Testis (tissue), 3 donors: ENCODE results near the gene PDS5A. TPM values are rescaled to one million over a fixed set of nuclear protein-coding genes. Genes with fewer than 3 reads are reported as not detected.
"Not testable (repeated sequence)": the region's sequence is repeated elsewhere in the genome, so short reads cannot be mapped to it uniquely, and the experiment has no call there.

Experiments used
- DNase-seq: peaks from one replicate; pipeline ENCODE4 v3.0.0-alpha.2; 2019
- H3K27ac ChIP-seq, 2 donors: fragments of 200-600 bp; sonication (generic); one replicate each; pipeline ENCODE4 v1.5.1; 2019
- H3K27me3 ChIP-seq: fragments of 200-600 bp; sonication (generic); one replicate; pipeline ENCODE4 v1.5.1; 2019
- H3K36me3 ChIP-seq: fragments of 200-600 bp; sonication (generic); one replicate; pipeline ENCODE4 v1.5.1; 2017; ENCODE audit warnings: low read depth; ENCODE audit errors: missing control alignments
- H3K4me1 ChIP-seq: fragments of 200-600 bp; sonication (generic); one replicate; pipeline ENCODE4 v1.5.1; 2019
- H3K4me3 ChIP-seq, 2 donors: fragments of 200-600 bp; sonication (generic); one replicate each; pipeline ENCODE4 v1.5.1; 2017 to 2019
- H3K9me3 ChIP-seq: fragments of 200-600 bp; sonication (generic); one replicate; pipeline ENCODE4 v1.5.1; 2017
- POLR2A ChIP-seq: fragments of 450-650 bp; IDR thresholded peaks from one replicate; pipeline ENCODE4 v1.6.1; 2017; ENCODE audit warnings: antibody characterized with exemption, mild to moderate bottlenecking, moderate library complexity
- WGBS, 2 donors: methylation state at CpG; one replicate each; pipeline ENCODE4 v1.1.5; 2018; 5-methylcytosine and 5-hydroxymethylcytosine counted together
- intact Hi-C: fragments of 100-400 bp; cut with DNase I; formaldehyde crosslinking; loops from one replicate; pipeline ENCODE4 v1.15.1; 2023; ENCODE audit warnings: low total_unique reads
- polyA plus RNA-seq: library from polyadenylated mRNA; stranded (reverse); fragments of 350-450 nt; fragmentation: Illumina TruSeq; extraction: RNeasy Lipid Tissue Mini Kit (QIAGEN cat#74804); gene quantifications from one replicate; pipeline ENCODE4 v1.2.3, GENCODE V29; 2014; ENCODE audit warnings: low read depth, low replicate concordance; ENCODE audit not compliant: insufficient read depth
- total RNA-seq, 2 donors: library from RNA; depleted of rRNA; stranded (reverse); fragments of >200 nt; gene quantifications; one replicate each; pipeline ENCODE4 v1.2.3, GENCODE V29; 2016
- TF ChIP-seq, protein P1 (sequence below), 3 experiments: fragments of 450-650 bp in 2 of 3; fragments of 200-600 bp in 1 of 3; sonication (generic) in 1 of 3; IDR thresholded peaks; one replicate each; pipeline ENCODE4 v1.5.1; 2016 to 2019; ENCODE audit warnings: antibody characterized with exemption in 3 of 3, mild to moderate bottlenecking in 2 of 3, moderate library complexity in 1 of 3

The PDS5A gene
- total and polyA plus RNA-seq, 3 donors from 2014 or later: 20.7 to 61.7 (median 61.3) TPM

DNA sequence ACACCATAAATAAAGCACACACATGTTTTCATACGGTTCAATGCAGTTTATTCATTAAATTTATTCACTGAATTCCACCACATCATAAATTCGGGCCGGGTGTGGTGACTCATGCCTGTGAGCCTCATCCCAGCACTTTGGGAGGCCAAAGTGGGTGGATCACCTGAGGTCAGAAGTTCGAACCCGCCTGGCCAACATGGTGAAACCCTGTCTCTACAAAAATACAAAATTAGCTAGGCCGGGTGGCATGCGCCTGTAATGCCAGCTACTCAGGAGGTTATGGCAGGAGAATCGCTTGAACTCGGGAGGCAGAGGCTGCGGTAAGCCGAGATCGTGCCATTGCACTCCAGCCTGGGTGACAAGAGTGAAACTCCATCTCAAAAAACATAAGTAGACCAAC is 131.6 kb downstream of the PDS5A start:
- Histone ChIP-seq H3K4me3 (no peak overlapping the region), H3K27ac (no peak overlapping the region), H3K36me3 (no peaks in the 10 kb centered on the region), H3K4me1 (no peaks in the 10 kb centered on the region), H3K9me3 (no peaks in the 10 kb centered on the region), H3K27me3 (no peaks in the 10 kb centered on the region)
- no peak for TF ChIP-seq POLR2A
- TF ChIP-seq, protein P1, sequence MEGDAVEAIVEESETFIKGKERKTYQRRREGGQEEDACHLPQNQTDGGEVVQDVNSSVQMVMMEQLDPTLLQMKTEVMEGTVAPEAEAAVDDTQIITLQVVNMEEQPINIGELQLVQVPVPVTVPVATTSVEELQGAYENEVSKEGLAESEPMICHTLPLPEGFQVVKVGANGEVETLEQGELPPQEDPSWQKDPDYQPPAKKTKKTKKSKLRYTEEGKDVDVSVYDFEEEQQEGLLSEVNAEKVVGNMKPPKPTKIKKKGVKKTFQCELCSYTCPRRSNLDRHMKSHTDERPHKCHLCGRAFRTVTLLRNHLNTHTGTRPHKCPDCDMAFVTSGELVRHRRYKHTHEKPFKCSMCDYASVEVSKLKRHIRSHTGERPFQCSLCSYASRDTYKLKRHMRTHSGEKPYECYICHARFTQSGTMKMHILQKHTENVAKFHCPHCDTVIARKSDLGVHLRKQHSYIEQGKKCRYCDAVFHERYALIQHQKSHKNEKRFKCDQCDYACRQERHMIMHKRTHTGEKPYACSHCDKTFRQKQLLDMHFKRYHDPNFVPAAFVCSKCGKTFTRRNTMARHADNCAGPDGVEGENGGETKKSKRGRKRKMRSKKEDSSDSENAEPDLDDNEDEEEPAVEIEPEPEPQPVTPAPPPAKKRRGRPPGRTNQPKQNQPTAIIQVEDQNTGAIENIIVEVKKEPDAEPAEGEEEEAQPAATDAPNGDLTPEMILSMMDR (IDR thresholded peaks at IDR 0.05): no peak
- intact Hi-C loops: no loop called here
- 90 to 93% methylated on average over 12 of the region's 12 CpGs for WGBS, 2 donors
- no peak for DNase-seq

DNA sequence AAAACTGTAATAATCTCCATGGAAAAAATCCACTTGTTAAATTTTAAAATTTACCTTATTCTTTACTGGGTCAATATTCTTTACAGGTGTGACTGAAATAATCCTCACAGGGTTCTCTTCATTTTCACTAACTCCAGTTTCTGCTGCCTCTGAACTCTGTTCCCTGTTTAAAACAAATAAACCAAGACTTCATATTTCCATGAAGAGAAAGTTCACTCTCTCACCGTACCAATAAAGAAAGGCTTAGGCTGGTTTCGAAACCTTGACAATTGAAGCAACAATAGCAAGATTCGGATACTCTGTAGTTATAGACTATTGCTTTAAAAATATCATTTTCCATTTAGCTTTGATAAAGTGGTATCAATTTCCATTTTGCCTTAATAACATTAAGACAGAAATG is 135.8 kb downstream of the PDS5A start:
- H3K4me3 ChIP-seq: no peak overlapping the region
- H3K27me3 ChIP-seq: no peaks in the 10 kb centered on the region
- no peak for DNase-seq
- H3K27ac ChIP-seq: no peak overlapping the region
- no peak for TF ChIP-seq POLR2A
- TF ChIP-seq, protein P1 (IDR thresholded peaks at IDR 0.05): no peak
- WGBS, 2 donors: 92 to 96% methylated on average over 3 of the region's 3 CpGs
- H3K9me3 ChIP-seq: no peaks in the 10 kb centered on the region
- H3K4me1 ChIP-seq: no peaks in the 10 kb centered on the region
- intact Hi-C loops: no loop called here
- H3K36me3 ChIP-seq: no peaks in the 10 kb centered on the region

DNA sequence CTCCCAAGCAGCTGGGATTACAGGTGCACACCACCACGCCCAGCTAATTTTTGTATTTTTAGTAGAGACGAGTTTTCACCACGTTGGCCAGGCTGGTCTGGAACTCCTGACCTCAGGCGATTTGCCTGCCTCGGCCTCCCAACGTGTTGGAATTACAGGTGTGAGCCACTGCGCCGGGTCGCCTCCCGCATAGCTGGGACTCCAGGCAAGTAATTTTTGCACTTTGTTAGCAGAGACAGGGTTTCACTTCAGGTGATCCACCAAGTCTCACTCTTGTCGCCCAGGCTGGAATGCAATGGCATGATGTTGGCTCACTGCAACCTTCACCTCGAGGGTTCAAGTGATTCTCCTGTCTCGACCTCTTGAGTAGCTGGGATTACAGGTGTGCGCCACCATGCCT is 137.2 kb downstream of the PDS5A start:
- intact Hi-C loops, H3K27ac ChIP-seq, H3K4me3 ChIP-seq, H3K27me3 ChIP-seq, H3K9me3 ChIP-seq, DNase-seq, H3K36me3 ChIP-seq, H3K4me1 ChIP-seq: not testable (repeated sequence)
- WGBS, 2 donors: 95 to 99% methylated on average over 11 to 14 of the region's 14 CpGs

DNA sequence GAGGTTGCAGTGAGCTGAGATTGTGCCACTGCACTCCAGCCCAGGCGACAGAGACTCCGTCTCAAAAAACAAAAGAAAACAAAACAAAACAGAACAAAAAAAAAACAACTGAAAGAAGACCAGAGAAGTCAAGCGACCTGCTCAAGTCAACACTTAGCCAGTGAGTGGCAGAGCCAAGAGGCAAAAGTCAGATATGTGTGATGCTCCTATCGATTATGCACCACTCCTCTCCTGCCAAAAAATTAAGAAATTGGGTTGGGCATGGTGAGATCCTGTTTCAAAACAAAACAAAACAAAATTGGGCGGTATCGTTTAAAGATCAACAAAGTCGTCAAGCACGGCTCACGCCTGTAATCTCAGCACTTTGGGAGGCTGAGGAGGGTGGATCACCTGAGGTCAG is 137.7 kb downstream of the PDS5A start:
- DNase-seq: no peak
- no peak overlapping the region for H3K27ac ChIP-seq
- WGBS, 2 donors: 92 to 94% methylated on average over 8 to 9 of the region's 9 CpGs
- intact Hi-C loops: no loop called here
- H3K27me3 ChIP-seq: no peaks in the 10 kb centered on the region
- no peak overlapping the region for H3K4me3 ChIP-seq
- H3K4me1 ChIP-seq: no peaks in the 10 kb centered on the region
- no peaks in the 10 kb centered on the region for H3K9me3 ChIP-seq
- TF ChIP-seq, protein P1 (IDR thresholded peaks at IDR 0.05): no peak
- TF ChIP-seq POLR2A: no peak
- no peaks in the 10 kb centered on the region for H3K36me3 ChIP-seq

DNA sequence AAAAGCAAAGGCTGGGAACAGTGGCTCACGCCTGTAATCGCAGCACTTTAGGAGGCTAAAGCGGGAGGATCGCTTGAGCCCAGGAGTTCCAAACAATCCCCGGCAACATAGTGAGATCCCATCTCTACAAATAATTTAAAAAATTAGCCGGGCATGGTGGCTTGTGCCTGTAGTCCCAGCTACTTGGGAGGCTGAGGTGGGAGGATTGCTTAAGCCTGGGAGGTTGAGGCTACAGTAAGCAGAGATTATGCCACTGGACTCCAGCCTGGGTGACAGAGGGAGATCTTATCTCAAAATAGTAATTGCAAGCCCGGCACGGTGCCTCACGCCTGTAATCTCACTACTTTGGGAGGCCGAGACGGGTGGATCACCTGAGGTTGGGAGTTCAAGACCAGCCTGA is 139.3 kb downstream of the PDS5A start:
- H3K27ac ChIP-seq, H3K4me3 ChIP-seq, H3K36me3 ChIP-seq, H3K9me3 ChIP-seq, H3K4me1 ChIP-seq, intact Hi-C loops, H3K27me3 ChIP-seq, DNase-seq: not testable (repeated sequence)
- 94% methylated on average over 9 to 11 of the region's 11 CpGs for WGBS, 2 donors

DNA sequence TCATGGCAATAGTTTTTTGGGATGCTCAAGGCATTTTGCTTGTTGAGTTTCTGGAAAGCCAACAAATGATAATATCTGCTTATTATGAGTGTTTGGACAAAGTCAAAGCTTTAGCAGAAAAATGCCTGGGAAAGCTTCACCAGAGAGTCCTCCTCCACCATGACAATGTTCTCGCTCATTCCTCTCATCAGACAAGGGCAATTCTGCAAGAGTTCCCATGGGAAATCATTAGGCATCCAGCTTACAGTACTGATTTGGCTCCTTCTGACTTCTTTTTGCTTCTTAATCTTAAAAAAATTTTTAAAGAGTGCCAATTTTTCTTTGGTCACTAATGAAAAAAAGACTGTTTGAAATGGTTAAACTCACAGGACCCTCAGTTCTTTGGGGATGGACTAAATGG is 143.4 kb downstream of the PDS5A start:
- Histone ChIP-seq H3K9me3 (no peaks in the 10 kb centered on the region), H3K4me1 (no peaks in the 10 kb centered on the region), H3K27ac (no peak overlapping the region), H3K27me3 (no peaks in the 10 kb centered on the region), H3K4me3 (no peak overlapping the region), H3K36me3 (no peaks in the 10 kb centered on the region)
- no peak for DNase-seq
- WGBS, 2 donors: 75 to 88% methylated on average over 1 of the region's 1 CpG
- intact Hi-C loops: no loop called here
- TF ChIP-seq, protein P1 (IDR thresholded peaks at IDR 0.05): no peak
- no peak for TF ChIP-seq POLR2A
